ENCODE measurements around the gene KLRD1.
"Not testable (repeated sequence)": the region's sequence is repeated elsewhere in the genome, so short reads cannot be mapped to it uniquely, and the experiment has no call there.

KLRD1 gene

DNA sequence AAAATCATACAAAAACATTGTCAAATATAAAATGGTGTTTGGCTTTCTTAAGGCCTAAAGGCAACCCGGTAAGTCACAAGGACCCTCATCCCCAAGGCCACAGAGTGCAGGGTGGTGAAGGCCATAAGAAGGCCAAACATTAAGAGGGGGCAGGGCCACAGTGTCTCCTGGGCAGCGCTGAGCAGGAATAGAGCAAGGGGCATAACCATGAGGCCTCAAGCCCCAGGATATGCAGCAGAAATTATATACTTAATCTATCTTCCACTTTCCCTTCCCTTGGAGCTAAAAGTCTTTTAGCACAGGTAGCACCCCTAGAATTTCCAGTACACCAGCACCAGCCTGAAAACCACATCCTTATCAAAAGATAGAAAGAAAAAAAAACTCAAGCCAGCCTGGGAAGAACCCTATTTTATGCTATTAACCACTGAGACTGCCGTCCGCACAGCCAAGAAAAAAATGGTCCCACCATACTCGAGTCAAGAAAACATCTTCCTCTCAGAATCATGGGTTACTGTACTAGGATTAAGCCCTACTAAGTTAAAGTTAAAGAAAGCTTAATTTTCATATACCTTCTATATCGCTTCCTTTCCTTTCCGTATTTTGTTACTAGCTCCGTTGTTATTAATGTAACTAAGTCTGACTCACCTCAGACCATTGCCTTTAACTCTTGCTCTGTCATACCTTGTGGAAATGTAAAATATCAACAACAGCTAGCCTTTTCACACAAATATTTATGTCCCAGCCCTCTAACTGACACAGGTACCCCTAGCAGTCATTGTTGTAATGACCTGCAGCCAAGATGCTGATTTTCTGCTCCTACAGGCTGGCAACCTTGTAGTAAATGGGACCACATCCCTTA is 62.1 kb downstream of the KLRD1 start:
- no peak for DNase-seq

GRCh38 chr12:10371893-10372535 is 64.3 kb downstream of the KLRD1 start:
- DNase-seq = not testable (repeated sequence)

- no peak for DNase-seq
Measured at GRCh38 chr12:10372559-10372958, 64.9 kb downstream of the KLRD1 start.

- DNase-seq = no peak
Measured at GRCh38 chr12:10374624-10375018, 67.0 kb downstream of the KLRD1 start.

DNA sequence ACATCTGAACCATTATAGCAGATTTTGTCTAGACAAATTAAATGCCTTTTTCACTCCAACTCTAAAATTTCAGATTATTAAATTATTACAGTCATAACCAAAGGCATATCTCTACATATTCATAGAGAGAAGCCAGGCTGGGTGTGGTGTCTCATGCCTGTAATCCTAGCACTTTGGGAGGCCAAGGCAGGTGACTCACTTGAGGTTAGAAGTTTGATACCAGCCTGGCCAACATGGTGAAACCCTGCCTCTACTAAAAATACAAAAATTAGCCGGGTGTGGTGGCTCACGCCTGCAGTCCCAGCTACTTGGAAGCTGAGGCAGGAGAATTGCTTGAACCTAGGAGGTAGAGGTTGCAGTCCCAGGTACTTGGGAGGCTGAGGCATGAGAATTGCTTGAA is 71.1 kb downstream of the KLRD1 start:
- DNase-seq = not testable (repeated sequence)

Measured in NCI-H446 treated with DMSO at 0.1 percent for 48 hours (cell line).